Measurements from ENCODE around the gene EVL.

EVL gene

GRCh38 chr14:100086361-100086760, 21.1 kb downstream of the EVL start:
- DNase-seq = no peak

GRCh38 chr14:100088226-100088625, 23.0 kb downstream of the EVL start:
- DNase-seq = no peak

- DNase-seq = no peak
These were observed 26.2 kb downstream of the EVL start for GRCh38 chr14:100091386-100091785.

- DNase-seq = no peak
These were observed 27.6 kb downstream of the EVL start for GRCh38 chr14:100092832-100093231.

GRCh38 chr14:100093319-100093718, 28.1 kb downstream of the EVL start:
- DNase-seq = no peak

- no peak for DNase-seq
These were observed 31.4 kb downstream of the EVL start for GRCh38 chr14:100096656-100097055.

GRCh38 chr14:100098171-100098570, 32.9 kb downstream of the EVL start:
- no peak for DNase-seq

GRCh38 chr14:100100032-100100703, 34.9 kb downstream of the EVL start:
- DNase-seq = peak; percentile 36

- DNase-seq = no peak
These were observed 37.0 kb downstream of the EVL start for GRCh38 chr14:100102156-100102785.

- DNase-seq = peak; percentile 33
These were observed 38.2 kb downstream of the EVL start for GRCh38 chr14:100103250-100104005.

- DNase-seq = no peak
These were observed 38.8 kb downstream of the EVL start for GRCh38 chr14:100104006-100104352.

- DNase-seq = no peak
These were observed 39.5 kb downstream of the EVL start for GRCh38 chr14:100104523-100105300.

GRCh38 chr14:100105357-100106169, 40.3 kb downstream of the EVL start:
- no peak for DNase-seq

- peak; percentile 60 for DNase-seq
These were observed 41.3 kb downstream of the EVL start for GRCh38 chr14:100106250-100107112.

GRCh38 chr14:100107236-100107635, 42.0 kb downstream of the EVL start:
- peak; percentile 25 for DNase-seq

GRCh38 chr14:100108042-100108825, 43.0 kb downstream of the EVL start:
- peak; percentile 89 for DNase-seq

GRCh38 chr14:100108840-100109593, 43.8 kb downstream of the EVL start:
- DNase-seq = no peak

GRCh38 chr14:100109594-100109955, 44.4 kb downstream of the EVL start:
- DNase-seq = no peak

- no peak for DNase-seq
These were observed 45.6 kb downstream of the EVL start for GRCh38 chr14:100110816-100111215.
